WTC11 (cell line): Measurements from ENCODE around the gene SMIM28. TPM values are rescaled to one million over a fixed set of nuclear protein-coding genes. Genes with fewer than 3 reads are reported as not detected.

Experiments used
- ATAC-seq: fragments of 200-7000 bp; cut with Tn5 transposase; 2 replicates; pipeline ENCODE4 v1.10.0; 2021; ENCODE audit warnings: mild to moderate bottlenecking, moderate library complexity
- CTCF ChIA-PET: fragments of 300-600 bp; sonication (Branson Sonifier 250); formaldehyde crosslinking; loops from one replicate; lab custom pipeline; 2021; ENCODE audit warnings: antibody characterized with exemption; lab: Charles Lee
- POLR2A ChIA-PET: fragments of 350-600 bp; sonication (Branson Sonifier 250); formaldehyde crosslinking; loops from one replicate; lab custom pipeline; 2021; ENCODE audit warnings: antibody characterized with exemption; lab: Charles Lee
- DNase-seq: peaks from one replicate; pipeline ENCODE4 v3.0.0; 2021; ENCODE audit warnings: low spot score
- H3K27ac Mint-ChIP-seq: 2 replicates; pipeline ENCODE4 v1.8.0; 2021; ENCODE audit warnings: mixed read lengths
- H3K27me3 Mint-ChIP-seq: 2 replicates; pipeline ENCODE4 v1.8.0; 2021; ENCODE audit warnings: low read depth, mild to moderate bottlenecking, moderate library complexity, mixed read lengths
- H3K36me3 Mint-ChIP-seq: 2 replicates; pipeline ENCODE4 v1.8.0; 2021; ENCODE audit warnings: mixed read lengths
- H3K4me1 Mint-ChIP-seq: 2 replicates; pipeline ENCODE4 v1.8.0; 2022; ENCODE audit warnings: mixed read lengths
- H3K4me3 Mint-ChIP-seq: 2 replicates; pipeline ENCODE4 v1.8.0; 2021; ENCODE audit warnings: mild to moderate bottlenecking, moderate library complexity, mixed read lengths
- H3K9me3 Mint-ChIP-seq: 2 replicates; pipeline ENCODE4 v1.8.0; 2021; ENCODE audit warnings: mixed read lengths
- ATF1 ChIP-seq: sonication (generic); formaldehyde crosslinking; IDR thresholded peaks from 2 replicates; pipeline ENCODE4 v1.8.1; 2023; ENCODE audit warnings: mild to moderate bottlenecking, moderate library complexity, missing genetic modification reagents
- CTCF ChIP-seq: fragments of 200-600 bp; IDR thresholded peaks from 2 replicates; pipeline ENCODE4 v1.8.0; 2022; ENCODE audit warnings: antibody characterized with exemption
- ESRRA ChIP-seq: sonication (generic); formaldehyde crosslinking; IDR thresholded peaks from 2 replicates; pipeline ENCODE4 v1.8.1; 2022; ENCODE audit warnings: mild to moderate bottlenecking, missing genetic modification reagents, borderline replicate concordance
- FOXP4 ChIP-seq: sonication (generic); formaldehyde crosslinking; IDR thresholded peaks from 2 replicates; pipeline ENCODE4 v1.8.0; 2022; ENCODE audit warnings: mild to moderate bottlenecking, missing genetic modification reagents
- GABPB1 ChIP-seq: sonication (generic); formaldehyde crosslinking; IDR thresholded peaks from 2 replicates; pipeline ENCODE4 v1.8.1; 2023; ENCODE audit warnings: mild to moderate bottlenecking, missing genetic modification reagents
- GRHL2 ChIP-seq: fragments of 250-450 bp; sonication (Bioruptor Pico); IDR thresholded peaks from 2 replicates; pipeline ENCODE4 v1.8.0; 2022; ENCODE audit warnings: mild to moderate bottlenecking, moderate library complexity; ENCODE audit not compliant: insufficient replicate concordance, severe bottlenecking
- HMGA2 ChIP-seq: fragments of 250-450 bp; sonication (Bioruptor Pico); IDR thresholded peaks from 2 replicates; pipeline ENCODE4 v1.4.0; 2021; ENCODE audit warnings: mild to moderate bottlenecking, moderate library complexity
- JUN ChIP-seq: sonication (generic); formaldehyde crosslinking; IDR thresholded peaks from 2 replicates; pipeline ENCODE4 v1.8.0; 2023; ENCODE audit warnings: mild to moderate bottlenecking, missing genetic modification reagents
- NR1H2 ChIP-seq: sonication (generic); formaldehyde crosslinking; IDR thresholded peaks from 2 replicates; pipeline ENCODE4 v1.9.0; 2021; ENCODE audit warnings: mild to moderate bottlenecking, moderate library complexity, missing genetic modification reagents
- NR2C2 ChIP-seq: sonication (generic); formaldehyde crosslinking; IDR thresholded peaks from 2 replicates; pipeline ENCODE4 v1.8.0; 2022; ENCODE audit warnings: mild to moderate bottlenecking, missing genetic modification reagents
- NR3C1 ChIP-seq: sonication (generic); formaldehyde crosslinking; conservative IDR thresholded peaks from 2 replicates; pipeline ENCODE4 v1.8.1; 2023; ENCODE audit warnings: low read depth, mild to moderate bottlenecking, missing genetic modification reagents
- PREB ChIP-seq: sonication (generic); formaldehyde crosslinking; IDR thresholded peaks from 2 replicates; pipeline ENCODE4 v1.8.1; 2022; ENCODE audit warnings: mild to moderate bottlenecking, missing genetic modification reagents, moderate library complexity, borderline replicate concordance
- SMAD3 ChIP-seq: sonication (generic); formaldehyde crosslinking; IDR thresholded peaks from 2 replicates; pipeline ENCODE4 v1.8.0; 2022; ENCODE audit warnings: missing genetic modification reagents, mild to moderate bottlenecking, borderline replicate concordance
- SMAD4 ChIP-seq: sonication (generic); formaldehyde crosslinking; IDR thresholded peaks from 2 replicates; pipeline ENCODE4 v1.8.0; 2022; ENCODE audit warnings: mild to moderate bottlenecking, missing genetic modification reagents
- TCF7 ChIP-seq: sonication (generic); formaldehyde crosslinking; IDR thresholded peaks from 2 replicates; pipeline ENCODE4 v1.8.0; 2022; ENCODE audit warnings: mild to moderate bottlenecking, low read depth, missing genetic modification reagents, moderate library complexity
- TP53 ChIP-seq: sonication (generic); formaldehyde crosslinking; IDR thresholded peaks from 2 replicates; pipeline ENCODE4 v1.8.1; 2023; ENCODE audit warnings: mild to moderate bottlenecking, missing genetic modification reagents
- ZNF138 ChIP-seq: sonication (generic); formaldehyde crosslinking; conservative IDR thresholded peaks from 2 replicates; pipeline ENCODE4 v1.8.1; 2022; ENCODE audit warnings: mild to moderate bottlenecking, moderate library complexity, missing genetic modification reagents
- ZNF232 ChIP-seq: sonication (generic); formaldehyde crosslinking; IDR thresholded peaks from 2 replicates; pipeline ENCODE4 v1.8.0; 2022; ENCODE audit warnings: mild to moderate bottlenecking, missing genetic modification reagents
- ZNF396 ChIP-seq: fragments of 250-450 bp; sonication (Bioruptor Pico); IDR thresholded peaks from 2 replicates; pipeline ENCODE4 v1.8.0; 2021; ENCODE audit warnings: mild to moderate bottlenecking, moderate library complexity, borderline replicate concordance
- ZNF671 ChIP-seq: fragments of 250-450 bp; sonication (Bioruptor Pico); IDR thresholded peaks from 2 replicates; pipeline ENCODE4 v1.8.0; 2021; ENCODE audit warnings: mild to moderate bottlenecking
- total RNA-seq: library from RNA; stranded (reverse); gene quantifications from 3 replicates; pipeline ENCODE4 v1.2.3, GENCODE V29; 2021

SMIM28 gene
- total RNA-seq, 1 experiment from 2014 or later = not detected

GRCh38 chr6:138421089-138421488 is 43.4 kb downstream of the SMIM28 start:
- DNase-seq = no peak
- no peak for ATAC-seq
- H3K4me3 Mint-ChIP-seq = no peak overlapping the region
- no peaks in the 10 kb centered on the region for H3K27me3 Mint-ChIP-seq
- TF ChIP-seq TP53 (CRISPR knock-in tag) (no peak), GABPB1 (CRISPR knock-in tag) (no peak), NR3C1 (CRISPR knock-in tag) (no peak), SMAD3 (CRISPR knock-in tag) (no peak)
- TF ChIP-seq, all 79 proteins: peak for 0
- no peaks in the 10 kb centered on the region for H3K4me1 Mint-ChIP-seq
- CTCF ChIA-PET = interaction anchor here (1.0 to 1.3 kb wide), 2 partner anchors 97 to 305 kb away, joined by 3 read pairs; no protein-coding TSS in a partner anchor
- H3K27ac Mint-ChIP-seq = no peak overlapping the region
- H3K9me3 Mint-ChIP-seq = peaks cover 3% of the 10 kb centered on the region
- H3K36me3 Mint-ChIP-seq = peaks cover 31% of the 10 kb centered on the region
- POLR2A ChIA-PET = no interaction called here

- ChIA-PET POLR2A (no interaction called here), CTCF (interaction anchor here (1.3 kb wide), 1 partner anchor 305 kb away, joined by 3 read pairs; no protein-coding TSS in a partner anchor)
- Mint-ChIP-seq H3K9me3 (peaks cover 3% of the 10 kb centered on the region), H3K36me3 (peaks cover 31% of the 10 kb centered on the region), H3K27ac (no peak overlapping the region), H3K4me1 (no peaks in the 10 kb centered on the region), H3K4me3 (no peak overlapping the region), H3K27me3 (no peaks in the 10 kb centered on the region)
- no peak for TF ChIP-seq ZNF671 (CRISPR knock-in tag)
- TF ChIP-seq JUN (CRISPR knock-in tag) = no peak
- no peak for DNase-seq
- ATAC-seq = no peak
These were observed 43.9 kb downstream of the SMIM28 start for GRCh38 chr6:138421608-138422007.

- POLR2A ChIA-PET = no interaction called here
These were observed 45.2 kb downstream of the SMIM28 start for GRCh38 chr6:138422861-138423260.

More at GRCh38 chr6:138422861-138423260, 45.2 kb downstream of the SMIM28 start:
- H3K4me3 Mint-ChIP-seq = no peak overlapping the region
- H3K36me3 Mint-ChIP-seq = peaks cover 27% of the 10 kb centered on the region
- H3K4me1 Mint-ChIP-seq = no peaks in the 10 kb centered on the region
- TF ChIP-seq SMAD4 (CRISPR knock-in tag) (no peak), PREB (no peak), ZNF396 (CRISPR knock-in tag) (no peak), ESRRA (no peak), GRHL2 (CRISPR knock-in tag) (no peak), HMGA2 (CRISPR knock-in tag) (no peak), TCF7 (CRISPR knock-in tag) (no peak), NR2C2 (CRISPR knock-in tag) (no peak), CTCF (no peak), ATF1 (no peak), ZNF232 (CRISPR knock-in tag) (no peak), ZNF138 (no peak), FOXP4 (CRISPR knock-in tag) (no peak), NR1H2 (CRISPR knock-in tag) (no peak)
- H3K27ac Mint-ChIP-seq = no peak overlapping the region
- ATAC-seq (no peak), DNase-seq (no peak)
- no peaks in the 10 kb centered on the region for H3K27me3 Mint-ChIP-seq
- CTCF ChIA-PET = interaction anchor here (0.7 to 1.9 kb wide), 2 partner anchors 95 to 1883 kb away, joined by 5 to 12 read pairs; no protein-coding TSS in a partner anchor
- peaks cover 3% of the 10 kb centered on the region for H3K9me3 Mint-ChIP-seq
